Activated T-helper 1 cell treated with anti-CD3 and anti-CD28 coated beads, Interleukin-2, amount 50 U/mL, for 16 hours (primary cell): ENCODE measurements around the gene LBP.
"Not testable (repeated sequence)": the region's sequence is repeated elsewhere in the genome, so short reads cannot be mapped to it uniquely, and the experiment has no call there.

ENCODE experiments used
- DNase-seq, 2 donors: peaks; one replicate each; pipeline ENCODE4 v3.0.0-alpha.2; 2020; ENCODE audit warnings: low read depth in 1 of 2, low spot score in 1 of 2

The LBP gene, protein sequence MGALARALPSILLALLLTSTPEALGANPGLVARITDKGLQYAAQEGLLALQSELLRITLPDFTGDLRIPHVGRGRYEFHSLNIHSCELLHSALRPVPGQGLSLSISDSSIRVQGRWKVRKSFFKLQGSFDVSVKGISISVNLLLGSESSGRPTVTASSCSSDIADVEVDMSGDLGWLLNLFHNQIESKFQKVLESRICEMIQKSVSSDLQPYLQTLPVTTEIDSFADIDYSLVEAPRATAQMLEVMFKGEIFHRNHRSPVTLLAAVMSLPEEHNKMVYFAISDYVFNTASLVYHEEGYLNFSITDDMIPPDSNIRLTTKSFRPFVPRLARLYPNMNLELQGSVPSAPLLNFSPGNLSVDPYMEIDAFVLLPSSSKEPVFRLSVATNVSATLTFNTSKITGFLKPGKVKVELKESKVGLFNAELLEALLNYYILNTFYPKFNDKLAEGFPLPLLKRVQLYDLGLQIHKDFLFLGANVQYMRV

DNA sequence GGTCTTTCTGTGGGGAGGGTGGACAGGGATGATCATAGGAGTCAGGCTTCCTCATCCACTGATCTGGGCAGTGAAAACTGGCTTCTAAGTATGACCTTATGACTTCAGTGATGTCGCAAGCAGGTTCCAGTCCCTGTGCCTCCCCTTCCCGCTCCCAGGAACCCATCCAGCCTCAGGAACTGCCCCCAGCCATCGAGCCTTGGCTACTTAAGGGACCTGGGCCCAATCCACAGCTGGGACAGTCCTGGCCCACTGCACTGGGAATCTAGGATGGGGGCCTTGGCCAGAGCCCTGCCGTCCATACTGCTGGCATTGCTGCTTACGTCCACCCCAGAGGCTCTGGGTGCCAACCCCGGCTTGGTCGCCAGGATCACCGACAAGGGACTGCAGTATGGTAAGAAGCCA, at the start of gene LBP:
Gene LBP (plus strand): TSS at position 236 of the 405 bp plus-strand sequence. CDS start 35 bp downstream, at position 271.
- DNase-seq = no peak

DNA sequence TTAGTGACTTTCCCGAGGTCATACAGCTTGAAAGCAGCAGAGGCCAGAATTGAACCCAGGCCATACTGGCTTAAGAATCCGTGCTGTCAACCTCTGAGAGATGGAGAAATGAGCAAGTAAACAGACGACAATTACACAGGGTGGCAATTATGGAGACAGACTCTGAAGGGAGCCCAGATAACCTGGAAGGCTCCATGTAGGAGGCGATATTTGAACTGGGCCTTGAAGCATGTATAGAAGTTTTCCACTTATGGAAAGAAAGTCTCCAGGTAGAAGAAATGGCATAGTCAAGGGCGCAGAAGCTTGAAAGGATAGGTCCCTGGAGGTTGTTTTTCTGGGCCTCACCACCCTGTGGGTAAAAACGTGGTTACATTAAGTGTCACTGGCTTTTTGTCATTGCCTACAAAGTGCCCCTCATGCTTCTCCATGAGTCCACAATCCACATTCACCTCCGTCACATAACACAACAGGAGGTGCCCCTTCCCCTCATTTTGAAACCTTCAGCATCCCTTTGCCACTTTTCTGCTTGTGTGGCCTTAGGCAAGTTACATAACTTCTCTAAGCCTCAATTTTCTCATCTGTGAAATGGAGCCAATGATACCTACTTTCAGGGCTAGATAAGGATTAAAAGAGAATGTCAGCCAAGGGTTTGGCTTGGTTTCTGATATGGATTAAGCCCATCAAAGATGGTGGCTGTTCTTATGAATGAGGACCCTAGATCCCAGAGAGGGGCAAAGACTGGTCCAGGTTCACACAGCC, 48.2 kb upstream of the LBP start:
- DNase-seq = no peak

DNA sequence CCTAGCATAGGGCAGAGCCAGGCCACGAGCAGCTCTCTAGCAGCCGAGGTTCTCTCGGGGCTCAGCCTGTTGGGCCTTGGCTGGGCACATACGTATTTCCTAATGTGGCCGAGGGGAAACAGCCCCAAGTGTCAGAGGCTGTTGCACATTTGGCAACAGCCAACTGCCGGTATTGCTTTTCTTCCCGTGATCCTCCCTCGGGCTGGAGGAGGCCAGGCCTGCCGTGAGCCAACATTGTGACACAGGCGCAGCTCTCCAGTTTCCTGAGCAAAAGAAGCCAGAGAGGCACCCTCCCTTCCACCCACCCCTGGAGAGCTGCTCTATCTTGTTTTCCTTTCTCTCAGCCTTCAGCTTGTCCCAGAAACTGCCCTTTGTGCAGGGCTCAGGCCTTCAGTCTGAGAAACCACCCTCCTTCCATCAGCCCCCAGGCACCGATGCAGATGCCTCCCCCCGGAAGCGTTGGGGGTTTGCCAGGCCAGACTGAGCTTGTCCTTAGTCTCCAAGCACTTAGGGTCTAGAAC, 47.5 kb upstream of the LBP start:
- DNase-seq = no peak

DNA sequence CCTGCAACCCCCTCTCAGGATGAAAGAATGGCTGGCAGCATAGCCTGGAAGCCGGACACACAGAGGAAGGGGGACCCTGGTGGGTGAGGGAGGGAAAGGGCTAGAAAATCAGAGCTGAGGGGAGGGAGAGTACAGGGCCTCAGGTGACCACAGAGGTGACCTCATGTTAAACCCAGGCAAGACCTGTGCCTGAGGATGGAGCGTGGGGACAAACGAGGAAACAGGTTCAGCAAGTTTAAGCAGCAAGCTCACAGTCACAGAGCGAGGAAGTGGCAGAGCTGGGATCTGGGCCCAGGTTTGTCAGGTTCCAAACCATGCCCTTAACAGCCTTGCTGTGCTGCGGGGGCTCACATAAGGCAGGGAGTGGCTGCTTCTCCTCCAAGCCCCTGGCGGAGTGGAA, 46.3 kb upstream of the LBP start:
- DNase-seq = no peak

DNA sequence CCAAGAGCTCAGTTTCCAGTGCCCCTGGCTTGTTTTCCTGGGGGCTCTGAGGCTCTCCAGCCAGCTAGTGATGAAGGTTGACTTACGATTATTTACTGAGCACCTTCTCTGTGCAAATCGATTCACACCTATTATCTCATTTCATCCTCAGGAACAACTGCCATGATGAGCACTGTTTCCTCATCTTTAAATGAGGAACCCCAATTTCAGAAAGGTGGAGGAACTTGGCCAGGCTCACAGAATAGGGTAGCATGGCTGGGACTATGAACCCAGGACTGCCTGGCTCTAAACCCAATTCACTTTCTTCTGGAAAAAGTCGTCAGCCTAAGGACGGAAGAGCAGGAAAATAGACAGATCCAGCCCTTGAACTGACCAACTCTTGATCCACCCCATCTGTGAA, 45.8 kb upstream of the LBP start:
- no peak for DNase-seq

DNA sequence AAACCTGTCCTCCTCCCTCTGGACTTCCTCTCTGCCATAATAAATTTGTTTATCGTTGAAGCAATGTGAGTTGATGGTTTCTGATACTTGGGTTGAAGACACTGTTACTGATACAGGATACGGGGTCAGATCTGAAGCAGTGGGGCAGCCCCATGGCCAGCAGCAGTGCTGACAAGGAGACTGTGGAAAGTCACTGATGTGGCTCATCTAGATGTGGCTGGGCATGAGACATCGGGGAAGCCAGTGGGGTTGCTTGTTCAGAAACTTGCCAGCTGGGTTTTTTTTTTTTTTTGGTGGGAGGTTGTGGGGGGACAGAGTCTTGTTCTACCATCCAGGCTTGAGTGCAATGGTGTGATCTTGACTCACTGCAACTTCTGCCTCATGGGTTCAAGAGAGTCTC, 45.0 kb upstream of the LBP start:
- DNase-seq = no peak

DNA sequence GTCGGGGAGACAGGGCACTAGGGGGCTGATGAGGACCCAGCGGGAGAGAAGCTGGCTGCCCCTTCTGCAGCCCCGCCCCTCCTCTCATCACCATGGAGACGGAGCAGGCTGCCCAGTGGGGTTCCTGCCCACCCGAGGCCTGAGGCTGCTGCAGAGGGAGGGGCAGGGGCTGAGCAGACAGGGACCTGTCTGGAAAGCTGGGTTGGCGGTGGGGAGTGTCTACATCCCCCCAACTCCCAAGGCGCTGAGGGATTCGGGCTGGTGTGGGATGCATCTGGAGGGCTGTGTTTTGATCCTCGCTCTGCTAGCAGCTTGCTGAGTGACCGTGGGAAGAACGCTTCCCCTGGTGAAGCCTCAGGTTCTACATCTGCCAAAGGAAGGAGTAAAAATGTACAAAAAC, 43.5 kb upstream of the LBP start:
- no peak for DNase-seq

DNA sequence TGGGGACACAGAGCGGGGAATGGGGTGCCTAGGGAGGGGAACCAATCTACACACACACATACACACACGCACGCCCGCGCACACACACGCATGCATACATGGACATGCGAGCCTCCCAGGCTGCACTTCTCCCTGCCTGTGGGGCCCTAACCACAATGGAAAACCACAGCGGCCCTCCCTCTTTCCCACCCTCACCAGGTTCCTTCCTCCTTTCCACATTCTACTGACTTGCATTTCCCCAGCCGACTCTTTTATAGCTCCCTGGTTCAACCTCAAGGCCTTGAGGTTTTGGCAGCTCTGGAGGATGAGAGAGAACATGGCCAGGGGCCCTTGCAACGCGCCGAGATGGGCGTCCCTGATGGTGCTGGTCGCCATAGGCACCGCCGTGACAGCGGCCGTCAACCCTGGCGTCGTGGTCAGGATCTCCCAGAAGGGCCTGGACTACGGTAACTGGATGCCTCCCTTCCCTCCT, 42.3 kb upstream of the LBP start, which contains the start of gene BPI:
Gene BPI (plus strand): TSS at position 249 of the 472 bp plus-strand sequence. CDS start 68 bp downstream, at position 317.
- no peak for DNase-seq

DNA sequence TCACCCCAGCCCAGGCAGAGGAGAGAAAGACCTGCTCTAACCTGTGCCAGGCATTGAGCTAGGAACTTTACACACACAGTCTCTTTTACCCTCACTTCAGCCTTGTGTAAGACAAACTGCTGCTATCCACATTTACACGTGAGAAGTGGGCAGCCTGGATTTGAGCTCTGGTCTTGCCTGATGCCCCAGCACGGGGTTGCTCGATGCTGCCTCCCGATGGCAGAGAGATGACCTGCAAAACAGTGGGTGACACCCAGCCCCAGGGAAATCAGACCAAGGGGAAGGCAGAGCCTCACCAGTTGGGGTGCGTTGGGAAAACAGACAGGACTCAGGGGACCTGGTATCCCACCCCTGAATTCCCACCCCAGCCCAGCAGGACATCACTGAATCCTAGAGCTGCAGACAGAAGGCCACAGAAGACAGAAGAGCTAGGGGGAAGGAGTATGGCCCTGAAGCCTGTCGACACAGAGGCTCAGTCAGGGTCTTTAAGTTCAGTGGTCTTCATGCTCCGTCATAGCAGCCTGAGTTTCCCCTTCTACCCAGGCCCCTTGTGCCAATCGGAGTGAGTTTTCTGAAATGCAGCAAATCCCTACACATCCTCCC, 41.3 kb upstream of the LBP start:
- no peak for DNase-seq

DNA sequence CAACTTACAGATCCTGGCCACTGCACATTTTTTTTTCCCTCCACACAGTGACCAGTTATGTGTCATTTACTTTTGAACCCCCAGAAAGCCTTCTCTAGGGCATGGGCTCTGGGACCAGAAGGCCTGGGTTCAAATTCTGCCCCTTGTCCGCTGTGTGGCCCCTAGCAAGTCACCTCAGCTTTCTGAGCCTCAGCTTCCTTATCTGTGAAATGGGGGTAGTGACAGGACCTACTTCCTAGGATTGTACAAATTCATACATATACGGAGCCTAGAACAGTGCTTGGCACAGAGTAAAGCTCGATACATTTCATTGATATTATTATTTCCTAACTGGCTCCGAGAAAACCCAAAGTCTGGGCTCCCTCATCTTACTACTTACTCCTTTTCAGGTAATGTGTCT, 40.7 kb upstream of the LBP start:
- DNase-seq = no peak

DNA sequence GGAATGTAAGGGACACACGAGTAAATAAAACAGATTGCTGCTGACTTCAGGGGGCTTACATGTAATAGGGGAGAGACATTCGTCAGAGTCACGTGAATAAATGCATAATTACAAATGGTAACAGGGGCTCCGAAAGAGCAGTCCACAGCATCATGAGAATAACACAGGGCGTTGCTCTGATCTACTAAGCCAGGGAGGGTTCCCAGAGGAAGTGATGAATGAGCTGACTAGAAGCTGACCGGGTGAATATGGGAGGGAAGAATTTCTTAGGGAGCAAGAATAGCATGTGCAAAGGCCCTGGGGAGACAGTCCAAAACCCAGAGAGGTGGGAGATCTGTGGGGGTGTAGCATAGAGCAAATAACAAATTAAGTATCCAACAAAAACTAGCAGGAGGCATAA, 39.9 kb upstream of the LBP start:
- DNase-seq = no peak

DNA sequence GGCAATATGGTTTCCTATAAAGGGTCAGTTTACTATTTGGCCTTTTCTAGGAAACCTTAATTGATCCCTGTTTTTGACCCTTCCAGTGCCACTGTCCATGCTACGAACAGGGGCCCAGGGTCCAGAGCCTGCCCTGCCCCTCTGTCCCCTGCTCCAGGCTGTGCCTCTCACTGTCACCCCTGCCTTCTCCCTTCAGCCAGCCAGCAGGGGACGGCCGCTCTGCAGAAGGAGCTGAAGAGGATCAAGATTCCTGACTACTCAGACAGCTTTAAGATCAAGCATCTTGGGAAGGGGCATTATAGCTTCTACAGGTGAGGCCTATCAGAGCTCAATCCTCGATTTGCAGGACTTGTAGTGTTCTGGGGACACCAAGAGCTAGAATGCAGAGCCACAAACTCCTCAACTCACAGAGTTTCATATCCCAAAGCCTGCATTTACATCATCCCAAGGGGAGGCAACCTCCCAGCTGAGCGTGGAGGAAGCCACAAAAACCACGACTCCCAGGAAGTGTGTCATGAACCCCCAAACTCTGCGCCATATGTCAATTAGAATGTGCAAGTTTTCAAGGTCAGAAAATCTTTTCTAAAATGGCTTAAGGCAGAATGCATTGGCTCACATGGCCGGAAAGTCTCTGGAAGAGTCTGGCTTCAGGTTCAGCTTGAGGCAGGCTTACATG, 38.8 kb upstream of the LBP start:
- no peak for DNase-seq

DNA sequence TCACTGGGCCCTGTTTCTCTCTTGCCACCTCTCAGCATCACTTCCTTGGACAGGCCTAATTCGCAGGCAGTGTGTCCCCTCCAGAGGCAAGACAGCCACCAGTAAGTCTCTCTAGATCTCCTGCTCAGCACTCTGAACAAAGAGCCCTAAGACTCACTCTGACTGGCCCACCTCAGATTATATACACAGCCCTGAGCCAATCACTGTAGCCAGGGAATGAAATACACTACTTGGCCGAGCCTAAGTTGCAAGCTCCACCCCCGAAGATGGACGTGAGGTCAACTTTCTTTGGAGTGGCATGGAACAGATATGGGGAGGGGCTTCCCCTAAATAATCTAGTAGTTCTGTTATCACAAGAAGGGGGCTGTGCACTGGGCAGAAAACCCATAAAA, 38.2 kb upstream of the LBP start:
- no peak for DNase-seq

DNA sequence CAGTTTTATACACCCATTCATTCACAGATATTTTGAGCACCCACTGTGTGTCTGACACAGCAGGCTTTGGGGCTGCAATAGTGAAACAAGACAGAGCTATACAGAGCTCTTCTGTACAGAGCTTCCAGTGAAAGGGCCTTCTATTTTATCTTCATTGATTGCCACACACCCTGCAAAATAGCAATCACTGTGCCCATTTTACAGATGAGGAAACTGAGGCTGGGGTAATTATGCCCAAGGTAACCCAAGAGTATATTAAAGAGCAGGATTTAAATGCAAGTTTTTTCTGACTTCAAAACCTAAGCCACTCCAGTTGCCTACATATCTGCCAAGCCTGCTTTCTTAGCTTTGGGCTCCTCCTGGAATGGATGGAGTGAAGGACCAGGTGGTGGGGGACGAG, 37.8 kb upstream of the LBP start:
- DNase-seq = no peak

DNA sequence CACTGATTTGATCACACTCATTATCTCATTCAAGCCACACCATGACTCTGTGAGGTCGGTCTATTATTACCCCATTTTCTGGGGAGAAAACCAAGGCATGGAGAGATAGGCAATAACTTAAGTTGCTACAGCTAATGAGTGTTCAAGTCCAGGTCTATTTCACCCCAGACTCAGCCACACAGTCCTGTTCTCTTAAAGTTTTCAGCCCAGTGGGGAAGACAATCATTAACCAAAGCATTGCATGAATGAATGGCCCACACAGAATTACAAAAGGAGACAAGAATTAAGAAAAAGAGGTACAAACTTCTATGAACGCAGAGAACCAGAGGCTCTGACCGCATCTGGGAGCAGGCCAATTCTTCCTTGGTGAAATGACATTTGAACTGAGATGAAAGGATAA, 35.2 kb upstream of the LBP start:
- no peak for DNase-seq

DNA sequence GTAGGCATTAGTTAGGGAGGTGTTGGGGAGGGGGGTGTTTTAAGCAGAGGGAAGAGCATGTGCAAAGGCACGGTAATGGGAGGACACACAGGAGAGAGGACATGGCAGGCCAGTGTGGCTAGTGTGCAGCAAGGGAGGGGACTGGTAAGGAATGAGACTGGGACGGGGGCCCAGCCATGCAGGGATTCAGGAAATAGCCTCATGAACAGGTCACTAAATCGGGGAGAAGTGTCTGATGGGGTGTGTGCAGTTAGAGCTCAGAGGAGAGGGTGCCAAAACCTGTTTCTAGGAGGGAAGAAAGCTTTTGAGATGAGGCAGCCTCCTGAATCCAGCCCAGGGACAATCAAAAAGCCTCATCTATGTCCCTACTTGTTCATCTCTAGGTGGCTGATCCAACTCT, 34.8 kb upstream of the LBP start:
- DNase-seq = no peak

DNA sequence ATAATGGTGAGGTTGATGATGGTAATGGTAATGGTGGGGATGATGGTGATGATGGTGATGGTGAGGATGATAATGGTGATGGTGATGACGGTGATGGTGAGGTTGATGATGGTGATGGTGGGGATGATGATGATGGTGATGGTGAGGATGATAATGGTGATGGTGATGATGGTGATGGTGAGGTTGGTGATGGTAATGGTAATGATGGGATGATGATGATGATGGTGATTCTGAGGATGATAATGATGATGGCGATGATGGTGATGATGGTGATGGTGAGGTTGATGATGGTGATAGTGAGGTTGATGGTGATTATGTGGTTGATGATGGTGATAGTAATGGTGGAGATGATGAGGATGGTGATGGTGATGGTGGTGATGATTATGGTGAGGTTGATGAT, 32.6 kb upstream of the LBP start:
- no peak for DNase-seq

DNA sequence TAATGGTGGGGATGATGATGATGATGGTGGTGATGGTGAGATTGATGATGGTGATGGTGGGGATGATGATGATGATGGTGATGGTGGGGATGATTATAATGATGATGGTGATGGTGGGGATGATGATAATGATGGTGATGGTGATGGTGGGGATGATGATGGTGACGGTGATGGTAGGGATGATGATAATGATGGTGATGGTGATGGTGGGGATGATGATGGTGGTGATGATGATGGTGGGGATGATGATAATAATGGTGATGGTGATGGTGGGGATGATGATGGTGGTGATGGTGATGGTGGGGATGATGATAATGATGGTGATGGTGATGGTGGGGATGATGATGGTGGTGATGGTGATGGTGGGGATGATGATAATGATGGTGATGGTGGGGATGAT, 31.9 kb upstream of the LBP start:
- not testable (repeated sequence) for DNase-seq

DNA sequence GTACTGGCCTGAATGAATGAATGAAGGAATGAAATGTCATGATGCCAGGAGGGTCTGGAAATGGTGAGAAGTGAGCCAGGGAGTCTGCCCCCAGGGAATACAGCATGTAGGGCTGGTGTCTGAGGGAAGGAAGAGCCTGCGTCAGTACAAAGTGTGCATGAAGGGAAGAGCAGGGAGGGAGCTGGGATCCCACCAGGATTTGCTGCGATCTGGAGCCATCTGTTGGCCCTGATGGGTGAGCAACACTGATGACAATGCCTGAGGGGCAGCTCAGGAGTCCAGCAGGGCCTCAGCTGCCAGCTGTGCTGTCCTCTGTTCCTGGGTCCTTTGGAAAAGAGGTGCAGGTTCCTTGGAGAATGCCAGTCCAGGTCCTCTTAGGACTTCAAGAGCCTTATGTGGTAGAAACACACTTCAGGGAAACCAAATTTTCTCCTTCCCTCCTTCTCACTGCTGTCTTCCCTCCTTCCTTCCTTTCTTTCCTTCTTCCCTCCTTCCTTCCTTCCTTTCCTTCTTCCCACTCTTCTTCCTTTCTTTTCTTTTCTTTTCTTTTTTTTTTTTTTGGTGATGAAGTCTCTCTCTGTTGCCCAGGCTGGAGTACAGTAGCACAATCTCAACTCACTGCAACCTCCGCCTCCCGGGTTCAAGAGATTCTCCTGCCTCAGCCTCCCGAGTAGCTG, 30.9 kb upstream of the LBP start:
- no peak for DNase-seq

DNA sequence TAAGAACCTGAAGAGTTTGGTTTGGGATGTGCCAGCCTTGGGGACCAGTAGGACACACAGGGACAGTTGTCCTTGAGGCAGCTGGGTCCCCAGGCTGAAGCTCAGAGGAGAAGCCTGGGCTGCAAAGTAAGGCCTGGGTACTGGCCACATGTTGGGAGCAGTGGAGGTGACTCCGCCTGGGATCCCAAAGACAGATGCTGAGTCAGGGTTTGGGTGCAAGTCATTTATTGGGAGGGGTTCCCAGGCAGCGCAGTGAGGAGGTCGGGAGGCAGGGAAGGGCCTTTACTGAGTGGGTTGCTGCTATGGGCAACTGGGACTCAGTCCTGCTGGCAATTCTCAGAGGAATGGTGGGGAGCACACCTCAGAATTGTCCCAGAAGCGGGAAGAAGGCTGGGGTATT, 29.9 kb upstream of the LBP start:
- DNase-seq = no peak
